GM12873 (cell line): ENCODE measurements around the gene EFL1.

Experiments used
- TF ChIP-seq, protein P1 (sequence below): IDR thresholded peaks from 2 replicates; pipeline ENCODE4 v1.5.1; 2012; ENCODE audit warnings: low read depth, mild to moderate bottlenecking, moderate library complexity, low read length, control low read depth; ENCODE audit not compliant: insufficient read depth; ENCODE audit errors: missing control alignments

EFL1 gene

DNA sequence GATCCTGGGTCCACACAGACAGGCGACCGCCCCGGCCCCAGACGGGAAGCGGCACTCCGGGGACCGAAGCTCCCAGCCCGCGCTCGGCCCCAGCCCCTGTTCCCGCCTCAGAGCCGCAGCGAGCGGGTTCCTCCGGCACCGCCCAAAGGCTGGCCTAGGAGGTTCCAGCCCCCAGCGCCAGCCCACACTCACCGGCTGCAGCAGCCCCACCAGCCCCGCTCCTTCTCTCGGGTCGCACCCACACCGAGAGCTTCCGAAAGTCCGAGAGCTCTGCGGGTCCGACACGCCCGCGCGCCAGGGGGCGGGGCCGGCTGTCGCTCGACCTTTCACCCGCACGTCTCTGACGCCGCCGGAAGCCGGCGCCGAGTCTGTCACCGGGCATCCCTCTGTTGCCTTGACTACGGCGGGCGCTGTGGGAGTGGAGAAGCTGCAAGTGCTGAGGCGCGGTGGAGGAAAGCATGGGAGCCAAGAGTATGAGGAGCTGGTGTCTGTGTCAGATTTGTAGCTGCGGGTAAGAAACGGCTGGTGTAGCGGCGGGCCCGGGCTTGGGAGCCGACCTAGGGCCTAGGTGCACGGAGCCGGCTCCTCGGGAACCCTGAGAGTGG lies at the start of gene EFL1, which contains the start of gene SAXO2:
Gene EFL1 (minus strand): TSS at position 313 of the 605 bp plus-strand sequence. CDS start 956 bp downstream, outside the sequence.
Gene SAXO2 (plus strand): TSS at position 397 of the 605 bp plus-strand sequence. CDS start 62 bp downstream, at position 459.
- TF ChIP-seq, protein P1, sequence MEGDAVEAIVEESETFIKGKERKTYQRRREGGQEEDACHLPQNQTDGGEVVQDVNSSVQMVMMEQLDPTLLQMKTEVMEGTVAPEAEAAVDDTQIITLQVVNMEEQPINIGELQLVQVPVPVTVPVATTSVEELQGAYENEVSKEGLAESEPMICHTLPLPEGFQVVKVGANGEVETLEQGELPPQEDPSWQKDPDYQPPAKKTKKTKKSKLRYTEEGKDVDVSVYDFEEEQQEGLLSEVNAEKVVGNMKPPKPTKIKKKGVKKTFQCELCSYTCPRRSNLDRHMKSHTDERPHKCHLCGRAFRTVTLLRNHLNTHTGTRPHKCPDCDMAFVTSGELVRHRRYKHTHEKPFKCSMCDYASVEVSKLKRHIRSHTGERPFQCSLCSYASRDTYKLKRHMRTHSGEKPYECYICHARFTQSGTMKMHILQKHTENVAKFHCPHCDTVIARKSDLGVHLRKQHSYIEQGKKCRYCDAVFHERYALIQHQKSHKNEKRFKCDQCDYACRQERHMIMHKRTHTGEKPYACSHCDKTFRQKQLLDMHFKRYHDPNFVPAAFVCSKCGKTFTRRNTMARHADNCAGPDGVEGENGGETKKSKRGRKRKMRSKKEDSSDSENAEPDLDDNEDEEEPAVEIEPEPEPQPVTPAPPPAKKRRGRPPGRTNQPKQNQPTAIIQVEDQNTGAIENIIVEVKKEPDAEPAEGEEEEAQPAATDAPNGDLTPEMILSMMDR = no peak

DNA sequence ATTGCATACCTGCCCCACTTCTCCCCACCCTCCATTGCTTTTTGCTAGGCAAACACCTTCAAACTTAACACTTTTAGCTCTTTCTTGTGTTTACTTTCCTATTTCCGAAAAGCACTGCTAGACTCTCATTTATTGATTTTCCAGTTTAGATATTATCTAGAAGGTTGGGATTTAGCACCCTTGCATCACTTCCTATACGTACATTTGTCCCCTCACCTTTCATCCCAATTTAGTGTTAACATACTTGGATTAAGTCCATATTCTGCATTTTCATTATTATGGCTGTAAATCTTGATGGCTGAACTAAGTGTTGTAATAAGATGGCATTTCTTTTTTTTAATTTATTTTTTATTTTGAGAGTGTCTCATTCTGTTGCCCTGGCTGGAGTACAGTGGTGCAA lies 47.3 kb upstream of the EFL1 start:
- TF ChIP-seq, protein P1 = no peak

DNA sequence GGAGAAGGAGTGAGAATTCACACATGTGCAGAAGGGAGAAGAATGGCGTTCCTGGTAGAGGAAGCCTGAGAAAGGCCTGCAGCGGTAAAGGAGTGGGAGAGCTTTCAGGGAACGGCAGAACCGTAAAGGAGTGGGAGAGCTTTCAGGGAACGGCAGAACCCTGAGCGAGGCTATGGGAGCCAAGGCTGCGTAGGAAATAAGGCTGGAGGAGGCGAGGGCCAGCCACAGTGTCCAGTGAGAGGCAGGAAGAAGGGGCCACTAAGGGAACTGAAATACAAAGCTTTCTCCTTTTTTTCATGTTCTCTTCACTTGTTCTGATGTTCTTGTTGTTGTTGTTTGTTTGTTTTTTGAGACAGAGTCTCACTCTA lies 45.2 kb upstream of the EFL1 start:
- TF ChIP-seq, protein P1 = no peak

DNA sequence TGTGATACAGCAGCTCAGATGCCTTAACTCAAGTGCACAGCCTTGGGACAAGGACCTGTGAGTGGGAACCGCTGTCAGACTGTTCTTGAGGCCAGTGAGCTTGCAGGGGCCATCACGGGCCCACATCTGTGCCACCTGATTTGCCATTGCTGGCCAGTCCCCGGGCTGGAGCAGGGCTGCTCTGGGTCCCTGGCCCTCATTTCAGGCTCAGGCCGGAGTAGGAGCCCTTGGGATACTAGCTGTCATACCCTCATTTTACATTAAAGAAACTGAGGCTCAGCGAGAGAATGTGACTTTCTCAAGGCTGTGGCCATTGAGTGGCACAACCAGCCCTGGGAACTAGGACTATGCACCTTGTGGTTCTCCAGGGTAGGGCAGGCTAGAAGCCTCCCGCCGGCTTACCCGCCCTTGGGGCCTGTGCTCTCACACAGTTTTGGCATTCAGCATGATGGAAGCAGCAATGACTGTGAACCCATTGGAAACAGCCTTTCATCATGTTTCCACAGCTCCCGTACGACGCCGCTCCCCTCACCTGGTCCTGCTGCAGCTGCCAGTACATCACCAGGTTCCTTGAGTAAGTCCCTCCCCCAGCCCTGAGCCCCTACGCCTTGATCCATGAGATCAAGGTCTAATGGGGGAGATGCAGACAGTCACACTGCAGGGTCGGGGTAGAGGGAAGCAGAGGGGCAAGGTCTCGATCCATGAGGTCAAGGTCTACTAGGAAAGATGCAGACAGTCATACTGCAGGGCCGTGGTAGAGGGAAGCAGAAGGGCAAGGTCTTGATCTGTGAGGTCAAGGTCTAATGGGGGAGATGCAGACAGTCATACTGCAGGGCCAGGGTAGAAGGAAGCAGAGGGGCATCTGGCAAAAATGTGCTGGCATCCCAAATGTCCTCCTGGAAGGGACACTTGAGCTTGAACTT lies 44.5 kb upstream of the EFL1 start:
- TF ChIP-seq, protein P1 = peak; percentile 16

DNA sequence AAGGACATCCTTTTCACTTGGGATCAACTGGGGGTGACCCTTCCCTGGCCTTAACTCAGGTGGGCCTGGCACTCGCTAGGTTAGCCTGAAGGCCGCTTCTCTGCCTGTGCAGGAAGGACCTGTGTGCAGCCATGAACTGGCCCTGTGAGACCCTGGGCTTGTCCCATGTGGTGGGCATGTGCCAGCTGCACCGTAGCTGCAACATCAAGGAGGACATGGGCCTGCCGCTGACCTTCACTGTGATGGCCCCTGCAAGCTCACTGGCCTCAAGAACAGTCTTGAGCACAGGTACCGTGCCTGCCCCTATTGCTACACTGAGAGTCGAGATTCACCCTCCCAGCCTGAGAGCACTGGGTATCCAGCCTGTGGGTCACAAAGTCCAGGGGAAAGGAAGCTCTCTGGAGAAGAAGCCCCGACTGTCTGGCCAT lies 43.1 kb upstream of the EFL1 start:
- TF ChIP-seq, protein P1 = no peak

DNA sequence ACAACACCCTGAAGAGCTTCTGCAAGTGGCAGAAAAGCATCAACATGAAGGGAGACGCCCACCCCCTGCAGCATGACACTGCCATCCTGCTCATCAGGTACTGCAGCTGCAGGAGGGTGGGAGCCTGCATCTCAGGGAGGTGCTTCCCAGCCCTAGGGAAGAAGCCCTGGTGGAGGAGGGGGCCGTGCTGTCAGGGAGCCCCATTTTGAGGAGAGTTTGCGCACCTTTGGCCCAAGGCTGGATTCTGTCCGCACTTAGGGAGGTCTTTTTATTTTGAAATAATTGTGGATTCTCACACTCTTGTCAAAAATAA lies 42.2 kb upstream of the EFL1 start:
- TF ChIP-seq, protein P1 = no peak
